Activated CD4-positive, alpha-beta memory T cell treated with anti-CD3 and anti-CD28 coated beads for 36 hours (primary cell): ENCODE measurements around the gene CEACAM16. TPM values are rescaled to one million over a fixed set of nuclear protein-coding genes. Genes with fewer than 3 reads are reported as not detected.

Experiments used
- CTCF ChIA-PET: fragments of 350-600 bp; sonication (Branson Sonifier 250); formaldehyde crosslinking; loops from one replicate; lab custom pipeline; 2021; ENCODE audit warnings: antibody characterized with exemption, inconsistent platforms; lab: Charles Lee
- POLR2A ChIA-PET: fragments of 350-600 bp; sonication (Branson Sonifier 250); formaldehyde crosslinking; loops from one replicate; lab custom pipeline; 2021; ENCODE audit warnings: antibody characterized with exemption; lab: Charles Lee
- DNase-seq: peaks from one replicate; pipeline ENCODE4 v3.0.0-alpha.2; 2020
- H3K27ac Mint-ChIP-seq: one replicate; pipeline ENCODE4 v1.8.0; 2021; ENCODE audit warnings: mixed read lengths
- H3K27me3 Mint-ChIP-seq: one replicate; pipeline ENCODE4 v1.8.0; 2021; ENCODE audit warnings: mixed read lengths
- H3K36me3 Mint-ChIP-seq: one replicate; pipeline ENCODE4 v1.8.0; 2021; ENCODE audit warnings: mixed read lengths
- H3K4me1 Mint-ChIP-seq: one replicate; pipeline ENCODE4 v1.8.0; 2021; ENCODE audit warnings: low read depth, mixed read lengths
- H3K4me3 Mint-ChIP-seq: one replicate; pipeline ENCODE4 v1.8.0; 2021; ENCODE audit warnings: mild to moderate bottlenecking, mixed read lengths
- H3K9me3 Mint-ChIP-seq: one replicate; pipeline ENCODE4 v1.8.0; 2021; ENCODE audit warnings: mixed read lengths
- intact Hi-C: fragments of 100-400 bp; cut with micrococcal nuclease; formaldehyde crosslinking; loops from one replicate; pipeline ENCODE4 v1.15.1; 2023
- total RNA-seq, 2 experiments: library from RNA; stranded (reverse); gene quantifications; one replicate each; pipeline ENCODE4 v1.2.3, GENCODE V29; 2021

CEACAM16 gene
- total RNA-seq, 2 experiments from 2014 or later: not detected

DNA sequence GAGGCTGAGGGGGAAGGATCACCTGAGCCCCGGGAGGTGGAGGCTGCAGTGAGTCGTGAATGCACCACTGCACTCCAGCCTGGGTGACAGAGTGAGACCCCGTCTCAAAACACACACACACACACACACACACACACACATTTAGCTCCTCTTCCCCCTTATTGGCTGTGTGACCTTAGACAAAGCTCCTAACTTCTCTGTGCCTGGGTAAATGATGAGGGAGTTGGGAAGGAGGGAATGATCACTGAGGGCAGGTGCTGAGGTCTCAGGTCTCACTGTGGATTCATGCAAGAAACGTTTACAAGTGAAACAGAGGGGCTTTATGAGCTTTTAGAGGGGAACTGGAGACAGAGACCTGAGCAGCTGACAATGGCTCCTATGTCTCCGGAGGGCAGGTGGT lies 32.7 kb downstream of the CEACAM16 start:
- DNase-seq: no peak
- POLR2A ChIA-PET: no interaction called here
- H3K4me3 Mint-ChIP-seq: no peak overlapping the region
- intact Hi-C loops: no loop called here
- CTCF ChIA-PET: interaction anchor here (1.4 to 4.8 kb wide), 3 partner anchors 8 to 42 kb away, joined by 4 to 36 read pairs (median 21); no protein-coding TSS in a partner anchor
- H3K4me1 Mint-ChIP-seq: peaks cover 14% of the 10 kb centered on the region
- no peaks in the 10 kb centered on the region for H3K27me3 Mint-ChIP-seq
- no peaks in the 10 kb centered on the region for H3K36me3 Mint-ChIP-seq
- H3K27ac Mint-ChIP-seq: no peak overlapping the region
- peaks cover 2% of the 10 kb centered on the region for H3K9me3 Mint-ChIP-seq

DNA sequence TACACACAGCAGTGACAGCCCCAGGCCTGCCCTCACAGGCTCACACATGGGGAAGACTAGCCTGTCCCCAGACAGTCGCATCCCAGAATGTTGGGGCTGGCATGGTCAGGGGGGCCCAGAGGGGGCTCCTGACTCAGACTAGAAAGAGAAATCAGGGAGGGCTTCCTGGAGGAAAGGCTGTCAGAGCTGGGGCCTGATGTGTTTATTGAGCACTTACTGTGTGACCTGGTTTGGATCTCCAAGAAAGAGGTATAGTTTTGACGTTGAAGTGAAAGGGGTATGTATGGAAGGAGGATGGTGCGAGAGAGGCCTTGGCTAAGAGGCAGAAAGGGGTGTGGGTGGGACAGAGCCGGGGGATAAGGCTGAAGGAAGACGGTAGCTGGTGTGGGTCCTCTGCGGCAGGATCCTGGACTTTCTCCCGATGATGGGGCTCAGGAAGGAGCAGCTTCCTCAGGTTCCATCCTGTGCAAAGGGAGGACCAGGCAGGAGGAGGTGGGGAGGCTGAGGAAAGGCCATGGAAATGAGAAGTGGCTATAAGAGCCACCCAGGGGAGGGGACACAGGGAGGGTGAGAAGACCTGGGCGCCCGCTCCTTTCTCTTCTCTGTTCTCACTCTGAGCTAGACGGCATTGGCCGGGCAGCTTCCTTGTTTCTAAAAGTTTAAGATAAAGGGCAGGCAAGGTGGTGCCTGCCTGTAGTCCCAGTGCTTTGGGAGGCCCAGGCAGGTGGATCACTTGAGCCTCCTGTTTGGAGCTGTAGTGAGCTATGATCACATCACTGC lies 33.5 kb downstream of the CEACAM16 start:
- peaks cover 2% of the 10 kb centered on the region for H3K9me3 Mint-ChIP-seq
- H3K27ac Mint-ChIP-seq: no peak overlapping the region
- H3K4me3 Mint-ChIP-seq: no peak overlapping the region
- no peaks in the 10 kb centered on the region for H3K36me3 Mint-ChIP-seq
- POLR2A ChIA-PET: interaction anchor here (1.4 kb wide), 1 partner anchor 25 kb away, joined by 3 read pairs; no protein-coding TSS in a partner anchor
- H3K27me3 Mint-ChIP-seq: no peaks in the 10 kb centered on the region
- CTCF ChIA-PET: interaction anchor here (1.0 to 2.9 kb wide), 4 partner anchors 9 to 112 kb away, joined by 3 to 21 read pairs (median 8); no protein-coding TSS in a partner anchor
- intact Hi-C loops: no loop called here
- peaks cover 17% of the 10 kb centered on the region for H3K4me1 Mint-ChIP-seq
- DNase-seq: no peak

DNA sequence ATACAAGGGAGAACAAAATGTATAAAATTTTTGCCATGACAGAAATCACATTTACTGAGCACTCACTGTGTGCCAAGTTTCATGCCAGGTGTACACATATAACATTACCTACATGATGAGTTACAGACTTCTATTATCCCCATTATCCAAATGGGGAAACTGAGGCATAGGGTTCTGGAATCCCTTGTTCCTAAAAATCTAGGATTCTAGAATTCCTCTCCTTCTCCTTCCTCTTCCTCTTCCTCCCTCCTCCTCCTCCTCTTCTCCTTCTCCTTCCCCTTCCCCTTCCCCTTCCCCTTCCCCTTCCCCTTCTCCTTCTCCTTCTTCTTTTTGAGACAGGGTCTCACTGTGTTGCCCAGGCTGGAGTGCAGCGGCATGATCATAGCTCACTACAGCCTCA lies 35.4 kb downstream of the CEACAM16 start:
- intact Hi-C loops: no loop called here
- Mint-ChIP-seq H3K9me3 (peaks cover 2% of the 10 kb centered on the region), H3K4me3 (no peak overlapping the region), H3K36me3 (no peaks in the 10 kb centered on the region), H3K4me1 (peaks cover 8% of the 10 kb centered on the region), H3K27ac (no peak overlapping the region), H3K27me3 (no peaks in the 10 kb centered on the region)
- POLR2A ChIA-PET: no interaction called here
- CTCF ChIA-PET: interaction anchor here (2.7 kb wide), 1 partner anchor 36 kb away, joined by 12 read pairs; no protein-coding TSS in a partner anchor
- DNase-seq: no peak

DNA sequence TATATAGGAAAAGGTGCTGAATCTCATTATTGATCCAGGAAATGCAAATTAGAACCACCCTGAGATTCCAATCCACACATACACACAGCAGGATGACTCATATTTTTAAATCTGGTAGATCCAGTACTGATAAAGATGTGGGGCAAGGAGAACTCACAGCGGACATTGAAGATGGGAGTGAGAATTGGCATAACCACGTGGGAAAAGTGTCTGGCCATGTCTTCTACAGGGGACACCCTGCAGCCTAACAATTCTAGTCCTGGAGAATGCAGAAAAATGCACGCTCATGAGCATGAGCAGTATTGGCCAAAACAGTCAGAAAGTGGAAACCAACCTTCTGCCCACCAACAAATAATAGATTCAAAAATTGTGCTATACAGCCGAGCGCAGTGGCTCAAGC lies 36.1 kb downstream of the CEACAM16 start:
- Mint-ChIP-seq H3K36me3 (no peaks in the 10 kb centered on the region), H3K4me3 (no peak overlapping the region), H3K27me3 (no peaks in the 10 kb centered on the region), H3K27ac (peak overlapping the region; percentile 19), H3K4me1 (peaks cover 8% of the 10 kb centered on the region), H3K9me3 (peaks cover 2% of the 10 kb centered on the region)
- intact Hi-C loops: no loop called here
- ChIA-PET CTCF (no interaction called here), POLR2A (no interaction called here)
- no peak for DNase-seq

DNA sequence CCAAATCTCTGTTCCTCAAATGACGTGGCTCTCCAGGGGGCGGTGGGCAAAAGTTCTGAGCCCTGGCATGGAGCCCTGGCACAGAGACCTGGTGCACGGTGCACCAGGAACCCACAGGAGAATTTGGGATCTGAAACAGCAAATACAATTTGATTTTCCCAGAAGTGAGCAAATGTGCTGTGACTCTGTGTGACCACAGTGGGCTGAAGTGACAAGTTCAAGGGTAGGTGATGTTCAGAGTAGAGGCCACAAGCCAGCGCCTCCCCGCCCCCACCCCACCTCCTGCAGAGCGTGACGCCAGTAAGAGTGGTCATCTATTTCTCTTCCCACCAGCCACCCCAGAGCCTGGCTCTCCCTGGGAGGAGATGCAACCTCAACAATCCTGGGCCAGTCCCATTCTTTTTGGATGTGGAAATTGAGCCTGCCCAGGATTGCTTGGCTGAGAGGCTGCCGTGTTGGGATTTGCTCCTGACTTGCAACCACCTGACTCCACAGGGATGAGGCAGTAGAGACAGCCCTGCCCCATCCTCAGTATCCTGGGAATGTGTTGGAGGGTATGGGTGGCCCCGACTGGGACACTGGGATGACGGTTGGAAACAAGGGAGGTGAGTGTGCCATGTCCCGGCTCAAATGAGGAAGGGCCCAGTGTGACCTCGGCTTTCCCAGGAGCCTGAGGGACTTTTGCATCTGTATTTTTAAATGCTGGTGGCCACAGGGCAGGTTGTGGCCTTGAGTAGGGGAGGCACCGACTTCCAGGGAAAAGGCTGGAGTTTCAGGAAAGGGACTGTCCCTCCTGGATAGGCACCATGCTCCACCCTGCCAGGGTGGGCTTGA lies 38.5 kb downstream of the CEACAM16 start:
- Mint-ChIP-seq H3K27me3 (no peaks in the 10 kb centered on the region), H3K36me3 (no peaks in the 10 kb centered on the region), H3K9me3 (peaks cover 2% of the 10 kb centered on the region), H3K4me3 (no peak overlapping the region), H3K4me1 (peaks cover 18% of the 10 kb centered on the region), H3K27ac (no peak overlapping the region)
- DNase-seq: no peak
- intact Hi-C loops: no loop called here
- ChIA-PET CTCF (interaction anchor here (4.9 kb wide), 1 partner anchor 13 kb away, joined by 28 read pairs; no protein-coding TSS in a partner anchor), POLR2A (no interaction called here)

DNA sequence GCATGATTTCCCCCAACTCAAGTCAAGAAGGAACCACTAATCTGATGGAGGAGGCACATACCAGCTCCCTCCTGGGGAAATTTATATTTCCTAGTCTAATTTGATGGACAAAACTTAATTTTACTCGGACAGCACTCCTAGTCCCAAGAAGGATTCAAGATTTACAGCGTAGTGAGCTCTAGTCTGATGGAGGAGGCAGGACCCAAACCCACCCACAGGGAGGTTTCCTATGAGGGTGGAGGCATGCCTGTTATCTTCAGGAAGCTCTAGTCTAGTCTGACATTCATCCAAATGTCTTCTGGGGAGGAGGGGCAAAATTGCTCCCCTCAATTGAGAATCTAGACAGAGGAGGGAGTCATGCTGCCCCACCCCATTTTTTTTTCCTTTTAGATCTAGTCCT lies 39.2 kb downstream of the CEACAM16 start:
- ChIA-PET POLR2A (no interaction called here), CTCF (interaction anchor here (1.1 to 4.9 kb wide), 4 partner anchors 14 to 49 kb away, joined by 3 to 28 read pairs (median 4); no protein-coding TSS in a partner anchor)
- Mint-ChIP-seq H3K27me3 (no peaks in the 10 kb centered on the region), H3K36me3 (no peaks in the 10 kb centered on the region), H3K9me3 (peaks cover 2% of the 10 kb centered on the region), H3K27ac (no peak overlapping the region), H3K4me3 (peak overlapping the region; percentile 7), H3K4me1 (peaks cover 21% of the 10 kb centered on the region)
- intact Hi-C loops: no loop called here
- DNase-seq: no peak

DNA sequence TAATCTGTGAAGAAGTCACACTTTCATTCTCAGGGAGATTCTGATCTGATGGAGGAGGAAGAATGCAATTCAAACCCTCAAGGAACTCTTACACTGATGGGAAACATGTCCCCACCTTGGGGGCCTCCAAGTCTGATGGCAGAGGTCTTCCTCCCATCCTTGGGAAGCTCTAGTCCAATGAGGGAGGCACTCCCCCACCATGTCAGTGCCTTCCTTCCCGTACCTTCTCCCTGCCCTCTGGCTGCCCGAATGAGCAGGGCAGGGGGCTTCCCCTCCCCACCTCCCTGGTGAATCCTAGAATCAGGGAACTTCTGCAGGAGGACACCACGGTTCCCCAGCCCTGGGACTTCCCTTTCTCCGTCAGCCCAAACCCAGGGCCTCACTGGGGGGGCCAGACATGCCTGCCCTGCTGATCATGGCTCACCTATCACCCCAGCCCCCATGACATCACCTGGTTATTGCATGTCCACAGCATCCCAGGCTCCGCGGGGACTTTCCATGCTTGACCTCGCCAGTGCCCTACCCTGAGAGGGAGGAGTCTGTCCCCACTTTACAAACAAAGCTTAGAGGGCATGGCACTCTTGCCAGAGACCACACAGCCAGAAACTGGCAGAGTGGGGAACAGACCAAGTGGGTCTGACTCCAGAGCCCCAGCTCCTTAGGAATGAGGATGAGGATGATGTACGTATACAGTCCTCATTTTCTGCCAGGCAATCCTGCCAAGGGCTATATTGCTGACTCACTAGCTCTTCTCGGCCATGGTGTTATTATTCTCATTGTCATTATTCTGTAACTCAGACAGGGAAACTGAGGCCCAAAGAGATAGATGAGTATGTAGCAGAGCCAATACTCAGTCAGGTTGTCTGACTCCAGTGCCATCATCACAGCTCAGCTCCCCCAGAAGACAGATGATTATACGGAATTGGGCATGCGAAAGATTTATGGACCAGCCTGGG lies 39.9 kb downstream of the CEACAM16 start:
- no peak overlapping the region for H3K27ac Mint-ChIP-seq
- peaks cover 21% of the 10 kb centered on the region for H3K4me1 Mint-ChIP-seq
- no peak for DNase-seq
- ChIA-PET CTCF (interaction anchor here (0.6 to 4.9 kb wide), 5 partner anchors 15 to 50 kb away, joined by 3 to 28 read pairs (median 3); no protein-coding TSS in a partner anchor), POLR2A (interaction anchor here (3.1 kb wide), 1 partner anchor 15 kb away, joined by 17 read pairs; no protein-coding TSS in a partner anchor)
- no peaks in the 10 kb centered on the region for H3K9me3 Mint-ChIP-seq
- no peaks in the 10 kb centered on the region for H3K27me3 Mint-ChIP-seq
- H3K4me3 Mint-ChIP-seq: peak overlapping the region; percentile 7
- intact Hi-C loops: no loop called here
- H3K36me3 Mint-ChIP-seq: no peaks in the 10 kb centered on the region

DNA sequence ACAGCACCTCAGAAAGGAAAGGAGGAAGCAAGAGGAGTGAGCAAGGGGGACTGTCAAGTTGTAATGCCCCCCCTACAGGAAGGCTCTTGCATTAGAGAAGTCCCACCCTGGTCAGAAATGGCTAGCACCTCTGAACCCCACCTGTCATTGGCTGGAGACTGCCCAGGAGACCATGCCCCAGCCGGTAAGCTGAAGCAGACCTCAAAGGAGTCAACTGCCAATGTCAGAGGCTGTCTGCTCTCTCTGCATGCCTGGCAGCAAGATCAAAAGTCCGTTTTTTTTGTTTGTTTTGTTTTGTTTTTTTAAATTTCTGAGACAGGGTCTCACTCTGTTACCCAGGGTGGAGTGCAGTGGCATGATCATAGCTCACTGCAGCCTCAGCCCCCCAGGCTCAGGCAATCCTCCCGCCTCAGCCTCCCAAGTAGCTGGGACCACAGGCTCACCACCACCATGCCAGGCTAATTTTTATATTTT lies 41.4 kb downstream of the CEACAM16 start:
- Mint-ChIP-seq H3K4me1 (peaks cover 19% of the 10 kb centered on the region), H3K9me3 (no peaks in the 10 kb centered on the region)
- CTCF ChIA-PET: interaction anchor here (4.9 kb wide), 1 partner anchor 16 kb away, joined by 28 read pairs; no protein-coding TSS in a partner anchor

DNA sequence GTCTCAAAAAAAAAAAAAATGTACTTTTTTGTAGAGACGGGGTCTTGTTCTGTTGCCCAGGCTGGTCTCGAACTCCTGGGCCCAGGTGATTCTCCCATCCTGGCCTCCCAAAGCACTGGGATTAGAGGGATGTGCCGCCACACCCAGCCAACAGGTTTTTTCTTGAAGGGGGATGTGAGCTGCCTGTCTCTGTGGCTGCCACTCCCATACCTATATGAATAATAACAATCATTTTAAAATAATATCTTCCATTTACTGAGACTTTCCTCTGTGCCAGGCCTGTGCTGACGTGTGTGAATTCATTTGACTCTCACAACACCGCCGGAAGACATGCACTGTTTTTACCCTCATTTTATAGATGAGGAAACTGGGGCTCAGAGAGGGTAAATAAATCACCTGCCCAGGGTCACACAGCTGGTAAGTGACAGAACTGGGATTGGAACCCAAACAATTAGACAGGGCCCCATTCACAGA lies 42.3 kb downstream of the CEACAM16 start:
- H3K9me3 Mint-ChIP-seq: no peaks in the 10 kb centered on the region
- H3K4me1 Mint-ChIP-seq: peaks cover 23% of the 10 kb centered on the region
- intact Hi-C loops: loop anchor here (10.0 kb wide), 1 partner anchor 986 kb away; the partner anchor contains the start of gene SMG9
- no peak overlapping the region for H3K4me3 Mint-ChIP-seq
- DNase-seq: no peak
- peak overlapping the region; percentile 76 for H3K27ac Mint-ChIP-seq
- no peaks in the 10 kb centered on the region for H3K27me3 Mint-ChIP-seq
- ChIA-PET CTCF (interaction anchor here (1.6 to 4.9 kb wide), 2 partner anchors 17 to 29 kb away, joined by 3 to 28 read pairs; no protein-coding TSS in a partner anchor), POLR2A (interaction anchor here (1.3 to 3.1 kb wide), 2 partner anchors 12 to 29 kb away, joined by 4 to 17 read pairs; no protein-coding TSS in a partner anchor)
- H3K36me3 Mint-ChIP-seq: no peaks in the 10 kb centered on the region

More for the DNA sequence above, 41.4 kb downstream of the CEACAM16 start:
- no peaks in the 10 kb centered on the region for H3K36me3 Mint-ChIP-seq
- DNase-seq: no peak
- no peaks in the 10 kb centered on the region for H3K27me3 Mint-ChIP-seq
- no peak overlapping the region for H3K4me3 Mint-ChIP-seq
- H3K27ac Mint-ChIP-seq: no peak overlapping the region
- intact Hi-C loops: loop anchor here (10.0 kb wide), 1 partner anchor 986 kb away; the partner anchor contains the start of gene SMG9
- POLR2A ChIA-PET: interaction anchor here (1.3 to 3.1 kb wide), 2 partner anchors 13 to 30 kb away, joined by 4 to 17 read pairs; no protein-coding TSS in a partner anchor

DNA sequence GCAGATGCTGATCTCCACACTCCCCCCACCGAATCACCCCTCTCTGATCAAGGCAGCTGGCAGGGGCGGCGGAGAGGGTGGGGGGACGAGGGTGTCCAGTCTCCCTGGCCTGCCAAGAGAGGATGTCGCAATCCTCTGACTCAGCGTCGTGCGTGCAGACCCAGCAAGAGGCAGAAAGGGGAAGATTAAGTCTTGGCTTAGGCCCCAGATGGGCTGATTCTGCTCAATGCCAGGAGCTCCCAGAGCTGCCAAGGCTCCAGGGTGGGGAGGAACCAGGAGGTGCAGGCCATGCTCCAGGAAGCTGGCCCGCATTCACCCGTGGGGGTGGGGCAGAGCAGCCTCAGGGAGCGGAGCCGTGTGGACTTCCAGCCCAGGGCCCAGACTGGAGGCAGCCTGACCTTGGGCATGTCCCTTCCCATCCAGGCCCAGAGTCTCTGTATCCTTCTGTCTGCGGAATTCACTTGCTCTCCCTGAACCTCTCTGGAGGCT lies 42.9 kb downstream of the CEACAM16 start:
- Mint-ChIP-seq H3K27ac (peak overlapping the region; percentile 76), H3K9me3 (no peaks in the 10 kb centered on the region), H3K36me3 (no peaks in the 10 kb centered on the region), H3K4me3 (no peak overlapping the region), H3K4me1 (peaks cover 28% of the 10 kb centered on the region), H3K27me3 (no peaks in the 10 kb centered on the region)
- DNase-seq: peak; percentile 63
- CTCF ChIA-PET: interaction anchor here (1.6 to 4.9 kb wide), 2 partner anchors 18 to 29 kb away, joined by 3 to 28 read pairs; no protein-coding TSS in a partner anchor
- intact Hi-C loops: loop anchor here (10.0 kb wide), 1 partner anchor 987 kb away; the partner anchor contains the start of gene SMG9
- POLR2A ChIA-PET: interaction anchor here (1.3 to 3.1 kb wide), 2 partner anchors 12 to 29 kb away, joined by 4 to 17 read pairs; no protein-coding TSS in a partner anchor
